Kidney glomerular epithelial cell (primary cell): ENCODE measurements around the gene PLA2G4E.

Source experiments
- DNase-seq: peaks from one replicate; lab custom pipeline; 2025; lab: John Stamatoyannopoulos, UW

The PLA2G4E gene

GRCh38 chr15:41992151-41992802, 28.6 kb downstream of the PLA2G4E start:
- no peak for DNase-seq

- no peak for DNase-seq
Observed at GRCh38 chr15:41990691-41991090, 30.2 kb downstream of the PLA2G4E start.

DNA sequence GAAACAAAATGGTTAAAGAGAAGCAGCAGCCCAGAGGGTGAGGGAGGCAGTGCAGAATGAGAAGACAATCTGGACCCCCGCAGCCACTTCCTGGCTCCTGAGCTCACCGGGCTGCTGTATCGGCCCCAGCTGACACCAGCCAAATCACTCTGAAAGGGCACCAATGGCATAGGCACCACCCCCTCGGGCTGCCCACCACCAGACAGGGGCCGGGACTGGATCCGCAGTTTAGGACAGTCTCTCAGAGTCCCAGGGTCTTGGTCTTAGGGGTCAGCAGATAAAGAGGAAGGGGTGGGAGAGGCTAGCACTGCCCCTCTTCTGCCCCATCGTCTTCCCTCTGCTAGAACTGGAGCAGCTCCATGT, 30.6 kb downstream of the PLA2G4E start:
- no peak for DNase-seq

DNA sequence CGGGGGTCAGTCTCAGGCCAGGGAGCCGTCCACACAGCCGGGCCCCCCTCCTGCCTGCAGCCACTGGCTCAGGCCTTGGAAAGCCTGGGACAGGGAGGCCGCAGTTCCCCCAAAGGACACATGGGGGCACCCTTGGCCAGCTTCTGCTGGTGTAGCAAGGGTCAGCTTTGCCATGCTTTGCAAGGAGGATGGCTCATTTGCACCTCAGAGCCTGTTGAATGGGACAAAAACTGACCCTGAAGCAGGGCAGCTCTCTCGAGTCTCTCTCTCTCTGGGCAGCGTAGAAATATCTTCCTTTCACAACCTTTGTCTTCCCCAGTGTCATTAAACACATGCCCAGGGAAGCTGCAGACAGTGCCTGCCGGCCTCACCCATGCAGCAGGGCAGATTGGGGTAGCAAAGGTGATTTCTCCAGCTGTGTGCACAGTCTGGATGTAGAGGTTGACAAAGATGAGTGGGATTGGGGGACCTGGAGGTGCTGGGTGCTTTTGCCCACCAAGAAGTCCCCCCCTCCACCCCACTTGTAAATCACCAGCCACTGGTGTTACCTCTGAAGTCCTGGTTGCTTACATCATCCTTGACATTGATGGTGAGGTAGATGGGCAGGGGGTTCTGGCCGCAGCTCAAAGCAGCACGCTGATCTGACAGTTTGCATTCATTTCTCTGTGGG, 31.1 kb downstream of the PLA2G4E start:
- DNase-seq = peak; percentile 46

DNA sequence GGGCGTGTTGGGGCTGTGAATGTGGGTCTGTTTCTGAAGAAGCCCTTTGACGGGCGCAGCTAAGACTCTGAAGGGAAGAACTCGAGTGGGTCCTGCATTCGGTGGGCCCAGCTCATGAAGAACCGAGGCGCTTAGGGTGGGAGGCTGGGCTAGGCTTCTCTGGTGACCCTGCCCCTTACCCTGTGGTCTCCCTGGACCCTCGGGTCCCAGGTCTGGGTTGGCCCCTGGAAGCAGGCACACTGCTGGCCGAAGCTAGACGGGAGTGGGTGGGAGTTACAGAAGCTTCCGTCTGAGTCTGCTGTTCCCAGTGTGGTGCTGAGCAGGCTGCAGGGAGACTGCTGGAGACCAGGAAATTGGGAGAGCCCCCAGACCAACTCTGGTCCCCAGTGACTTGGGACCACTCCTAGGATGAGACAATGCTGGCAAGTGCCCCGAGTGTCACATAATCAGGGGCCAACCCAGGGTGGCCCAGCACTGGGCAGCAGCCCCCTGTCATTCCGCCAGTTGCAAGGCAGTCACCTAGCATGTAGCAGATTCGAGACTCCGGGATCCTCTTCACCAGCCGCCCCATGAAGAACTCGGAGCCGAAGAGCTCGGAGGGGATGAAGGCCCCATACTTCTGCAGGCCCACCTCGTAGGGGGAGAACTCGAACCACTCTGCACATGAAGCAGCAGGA, 31.8 kb downstream of the PLA2G4E start:
- DNase-seq = no peak

DNA sequence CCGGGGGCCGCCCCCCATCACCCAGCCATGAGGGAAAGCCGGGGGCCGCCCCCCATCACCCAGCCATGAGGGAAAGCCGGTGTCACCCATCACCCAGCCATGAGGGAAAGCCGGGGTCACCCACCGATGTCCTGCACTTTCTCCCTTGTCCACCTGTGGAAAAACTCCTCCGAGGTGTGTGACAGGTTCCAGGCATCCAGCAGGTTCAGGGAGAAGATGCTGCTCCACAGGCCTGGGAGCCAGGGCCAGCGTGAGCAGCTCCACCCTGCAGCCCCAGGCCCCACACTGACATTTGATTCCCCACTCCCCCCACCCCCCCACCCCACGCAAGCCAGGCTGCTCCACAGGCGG, 32.9 kb downstream of the PLA2G4E start:
- no peak for DNase-seq

DNA sequence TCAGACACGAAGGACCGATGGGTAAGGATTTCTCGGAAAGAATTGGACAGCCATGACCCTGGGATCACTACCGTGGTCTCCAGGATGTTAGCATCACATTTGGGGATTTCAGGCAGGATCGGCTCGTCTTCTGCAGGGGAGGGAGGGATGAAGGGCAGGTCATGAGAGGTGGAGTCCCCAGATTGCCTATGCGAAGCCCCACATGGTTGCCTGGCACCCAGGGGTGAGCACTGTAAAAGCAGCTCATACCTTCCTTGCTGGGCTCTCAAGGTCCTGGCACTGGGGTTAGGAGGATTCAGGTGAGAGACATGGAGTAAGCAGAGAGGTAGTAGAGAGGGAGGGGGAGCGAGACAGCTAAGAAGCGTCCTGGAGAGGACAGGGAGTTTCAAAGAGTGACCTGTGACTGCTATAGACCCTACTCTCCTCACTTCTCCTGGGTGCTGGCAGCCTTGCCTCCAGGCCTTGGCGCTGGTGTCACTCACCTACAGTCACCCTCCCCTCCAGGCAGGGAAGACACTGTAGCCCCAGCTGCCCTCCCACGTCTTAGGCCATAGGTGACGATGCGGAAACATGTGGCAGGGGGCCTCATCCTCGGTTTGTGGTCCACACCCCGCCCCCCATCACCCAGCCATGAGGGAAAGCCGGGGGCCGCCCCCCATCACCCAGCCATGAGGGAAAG, 33.5 kb downstream of the PLA2G4E start:
- DNase-seq = no peak

- DNase-seq = no peak
Observed at GRCh38 chr15:41985236-41986160, 35.3 kb downstream of the PLA2G4E start.

- DNase-seq = no peak
Observed at GRCh38 chr15:41984622-41985021, 36.2 kb downstream of the PLA2G4E start.

DNA sequence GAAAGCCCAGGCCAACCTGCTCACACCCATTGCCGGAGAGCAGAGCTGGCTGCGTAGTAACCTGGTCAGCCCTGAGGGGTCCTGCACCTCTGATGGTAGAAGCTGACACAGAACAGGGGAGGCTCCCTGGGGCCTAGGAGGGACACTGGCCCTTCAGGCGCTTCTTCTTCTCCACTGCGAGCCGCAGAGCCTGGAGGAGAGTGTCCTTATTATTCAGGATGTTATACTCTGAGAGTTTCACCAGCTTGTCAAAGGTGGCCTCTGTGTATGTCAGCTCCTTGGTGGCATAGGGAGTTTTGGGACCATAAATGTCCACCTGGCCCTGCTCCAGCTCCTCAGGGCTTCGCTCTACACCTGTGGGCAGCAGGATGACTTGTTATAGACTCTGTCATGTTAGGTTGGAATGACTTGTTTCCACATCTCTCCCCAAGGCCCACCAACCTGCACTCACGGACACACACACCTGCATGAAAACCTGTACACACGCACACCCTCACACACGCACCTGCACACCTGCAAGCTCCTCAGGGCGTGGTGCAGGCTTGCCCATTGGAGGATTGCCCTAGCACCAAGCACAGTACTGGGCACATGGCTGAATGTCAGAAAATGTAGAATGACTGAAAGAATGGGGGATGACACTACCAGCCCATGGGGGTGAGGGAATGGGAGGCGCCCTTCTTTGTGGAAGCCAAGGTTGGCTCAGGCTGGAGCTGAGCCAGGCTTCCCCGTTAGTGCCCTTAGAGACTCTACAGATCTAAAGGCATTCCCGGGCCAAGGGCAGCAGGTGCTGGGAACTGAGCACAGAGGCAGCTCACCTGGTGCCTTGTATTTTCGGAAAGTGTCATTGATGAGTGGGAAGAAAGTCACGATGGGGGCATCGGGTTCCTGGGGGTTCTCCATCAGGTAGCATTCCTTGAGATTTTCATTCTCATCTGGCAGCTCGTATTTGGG, 36.9 kb downstream of the PLA2G4E start:
- no peak for DNase-seq

DNA sequence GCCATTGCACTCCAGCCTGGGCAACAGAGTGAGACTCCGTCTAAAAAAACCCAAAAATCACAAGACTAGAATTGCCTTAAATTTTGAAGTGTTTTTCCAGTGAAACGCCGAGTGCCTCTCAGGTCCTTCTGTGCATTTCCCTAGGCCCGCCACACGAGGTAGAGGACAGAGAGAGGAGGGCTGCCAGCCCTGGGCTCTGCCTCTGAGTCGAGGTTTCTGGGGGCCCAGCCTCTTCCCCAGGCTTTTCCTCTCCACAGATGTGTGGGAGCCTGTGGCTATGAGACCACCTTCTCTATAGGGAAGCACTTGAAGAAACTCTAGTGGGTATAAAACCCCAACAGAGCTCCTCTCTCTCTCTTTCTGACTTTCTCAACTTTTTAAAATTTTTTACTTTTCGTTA, 37.6 kb downstream of the PLA2G4E start:
- DNase-seq = no peak

GRCh38 chr15:41982133-41982930, 38.5 kb downstream of the PLA2G4E start:
- DNase-seq = no peak

DNA sequence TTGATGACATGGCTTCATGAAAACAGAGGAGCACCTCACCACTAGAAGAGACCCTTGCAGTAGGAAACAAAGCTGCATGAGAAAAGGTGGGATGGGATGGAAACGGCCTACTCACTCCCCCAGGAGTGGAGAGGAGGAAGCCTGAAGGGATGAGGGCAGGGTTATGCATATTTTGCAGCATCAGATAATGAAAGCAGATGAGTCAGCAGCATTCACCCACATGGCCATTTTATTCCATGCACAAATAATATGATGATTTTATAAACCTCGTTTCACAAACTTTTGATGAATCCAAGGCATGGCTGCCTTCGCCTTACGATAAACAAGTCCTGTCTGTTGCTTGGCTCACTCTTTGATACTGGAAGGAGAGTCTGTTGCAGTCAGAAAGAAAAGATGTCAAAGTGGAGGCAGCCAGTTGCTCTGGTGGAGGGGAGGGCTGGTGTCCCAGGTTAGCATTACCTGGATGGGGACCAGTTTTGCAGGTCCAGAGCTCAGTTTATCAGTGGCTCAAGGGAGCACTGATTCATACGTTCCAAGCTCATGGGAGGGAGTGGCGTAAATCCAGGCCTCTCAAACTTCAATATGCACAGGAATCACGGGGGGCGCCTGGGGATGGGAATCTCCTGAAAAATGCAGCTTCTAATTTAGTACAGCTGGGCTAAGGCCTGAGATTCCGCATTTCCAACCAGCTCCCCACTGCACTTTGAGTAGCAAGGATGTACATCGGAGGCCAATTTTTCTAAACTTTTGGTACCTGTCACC, 39.3 kb downstream of the PLA2G4E start:
- DNase-seq = no peak

GRCh38 chr15:41980654-41981323, 40.1 kb downstream of the PLA2G4E start:
- DNase-seq = no peak

- DNase-seq = no peak
Observed at GRCh38 chr15:41979493-41980266, 41.2 kb downstream of the PLA2G4E start.

- DNase-seq = no peak
Observed at GRCh38 chr15:41978534-41978933, 42.3 kb downstream of the PLA2G4E start.

DNA sequence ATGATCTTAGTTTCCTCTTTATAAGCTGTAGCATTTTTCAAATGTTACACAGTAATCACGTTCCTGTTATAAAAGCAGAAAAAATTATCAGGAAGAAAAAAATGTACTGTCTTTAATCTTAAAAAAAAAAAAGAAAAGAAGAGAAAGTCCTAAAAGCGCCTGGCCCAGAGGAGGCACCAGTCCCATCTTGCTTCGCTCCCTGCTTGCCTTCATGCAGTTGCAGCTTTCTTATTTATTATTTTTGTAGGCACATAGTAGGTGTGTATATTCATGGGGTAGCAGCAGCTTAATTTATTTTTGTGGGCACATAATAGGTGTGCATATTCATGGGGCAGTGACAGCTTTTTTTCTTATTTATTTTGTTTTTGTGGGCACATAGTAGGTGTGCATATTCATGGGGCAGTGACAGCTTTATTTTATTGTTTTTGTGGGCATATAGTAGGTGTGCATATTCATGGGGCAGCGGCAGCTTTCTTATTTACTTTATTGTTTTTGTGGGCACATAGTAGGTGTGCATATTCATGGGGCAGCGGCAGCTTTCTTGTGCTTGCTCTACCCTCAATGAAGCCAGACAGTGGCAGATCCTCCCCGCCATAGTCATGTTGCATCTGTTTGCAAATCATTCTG, 43.0 kb downstream of the PLA2G4E start:
- DNase-seq = no peak
